Measurements from ENCODE around the gene LDOC1.
A peak's percentile ranks its signal among the peaks of the same experiment; 100 is the strongest.
"Not testable (repeated sequence)": the region's sequence is repeated elsewhere in the genome, so short reads cannot be mapped to it uniquely, and the experiment has no call there.

Gene LDOC1

DNA sequence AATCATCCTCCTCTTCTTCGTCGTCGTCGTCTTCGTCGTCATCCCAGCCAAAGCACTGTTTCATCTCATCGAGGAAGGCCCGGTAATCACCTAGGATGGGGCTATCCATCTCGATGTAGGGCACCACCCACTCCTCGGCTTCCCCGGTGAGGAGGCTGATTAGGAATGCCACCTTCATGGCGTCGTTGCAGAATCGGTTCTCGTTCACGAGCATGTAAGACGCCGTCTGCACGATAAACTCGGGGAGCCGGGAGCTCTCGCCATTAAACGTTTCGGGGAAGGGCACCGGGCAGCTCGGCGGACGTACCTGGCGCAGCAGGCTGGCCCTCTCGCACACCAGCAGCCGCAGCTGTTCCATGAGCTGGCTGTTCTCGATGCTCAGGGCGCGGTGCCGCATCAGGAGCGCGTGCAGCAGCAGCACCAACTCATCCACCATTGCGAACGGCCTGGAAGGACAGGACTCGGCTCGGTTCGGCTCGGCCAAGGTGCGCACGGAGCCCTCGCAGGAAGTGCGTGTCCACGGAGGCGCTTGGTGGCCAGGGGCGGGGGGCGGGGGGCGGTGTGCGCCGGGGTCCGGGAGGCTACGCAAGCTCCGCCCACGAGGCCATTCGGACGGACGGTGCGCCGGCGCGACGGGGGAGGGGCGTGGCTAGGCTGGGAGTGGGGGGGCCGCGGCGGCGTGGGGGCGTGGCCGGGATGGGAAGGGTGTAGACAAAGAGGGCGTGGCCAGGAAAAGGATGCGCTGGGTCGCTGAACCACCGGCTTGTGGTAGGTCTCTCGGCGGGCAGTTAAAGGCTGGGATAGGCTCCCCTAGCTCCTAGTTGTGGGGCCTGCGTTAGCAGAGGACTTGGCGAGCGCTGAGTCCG lies at the start of gene LDOC1:
Gene LDOC1, minus strand, starts transcription at position 544 of the 866 bp plus-strand sequence. Its CDS starts 108 bp downstream, at position 436.
- DNase-seq = peak; percentile 5 to 40 (median 26)

DNA sequence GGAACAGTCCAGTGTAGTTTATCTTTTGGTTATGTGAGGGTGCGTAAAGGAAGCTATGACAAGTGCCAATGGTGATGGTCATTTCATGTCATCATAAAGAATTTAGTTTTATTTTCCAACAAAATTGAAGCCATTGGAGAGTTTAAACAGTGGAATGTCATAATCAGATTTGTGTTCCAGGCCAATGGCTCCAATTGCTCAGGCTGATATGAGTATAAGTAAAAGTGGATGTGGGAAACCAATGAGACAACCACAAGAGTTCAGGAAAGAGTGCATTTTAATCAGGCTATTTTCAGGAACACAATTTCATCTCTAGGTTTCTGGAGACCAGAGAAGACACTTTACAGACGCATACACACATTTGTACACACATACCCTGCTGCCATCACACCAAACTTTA lies 44.7 kb upstream of the LDOC1 start:
- no peak for DNase-seq

DNA sequence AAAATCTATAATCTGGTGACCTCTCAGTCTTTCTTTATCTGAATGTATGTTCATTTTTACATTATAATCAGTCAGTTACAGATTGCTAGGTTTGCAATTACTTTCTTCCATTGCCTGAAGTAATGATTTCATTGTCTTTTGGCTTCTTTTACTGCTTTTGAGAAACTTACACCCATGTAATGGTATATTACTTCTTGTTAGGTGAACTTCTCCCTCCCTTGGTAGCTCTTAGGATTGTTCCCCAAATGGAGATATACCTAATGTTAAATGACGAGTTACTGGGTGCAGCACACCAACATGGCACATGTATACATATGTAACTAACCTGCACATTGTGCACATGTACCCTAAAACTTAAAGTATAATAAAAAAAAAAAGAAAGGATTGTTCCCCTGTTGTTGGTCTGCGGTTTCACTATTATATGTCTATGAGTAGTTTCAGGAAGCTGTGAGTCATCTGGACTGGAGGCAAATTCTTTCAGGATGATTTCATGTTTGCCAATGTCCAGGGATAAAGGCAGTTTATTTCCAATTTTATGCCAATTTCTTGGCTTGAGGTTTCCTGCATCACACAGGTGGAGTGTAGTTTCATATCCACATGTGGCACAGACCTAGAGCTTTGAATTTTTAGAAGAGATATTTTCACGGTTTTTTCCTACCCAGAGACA lies 43.5 kb upstream of the LDOC1 start:
- DNase-seq = no peak

DNA sequence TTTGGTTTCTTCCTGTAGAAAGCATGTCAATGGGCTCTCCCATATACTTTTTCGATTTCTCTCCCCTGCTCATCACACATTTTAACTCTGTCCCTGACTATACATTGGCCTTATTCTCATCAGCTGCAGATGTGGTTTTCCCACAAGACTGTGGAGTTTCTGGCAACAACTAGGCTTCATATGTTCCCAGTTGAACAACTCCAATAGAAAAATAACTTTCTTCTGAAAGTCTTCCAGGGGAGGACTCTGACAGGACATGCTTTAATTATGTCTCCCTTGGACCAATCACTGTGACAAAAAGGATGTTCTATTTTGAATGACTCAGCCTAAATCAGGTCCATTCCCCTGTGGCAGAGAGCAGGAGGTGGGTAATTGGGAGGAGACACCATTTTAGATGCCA lies 37.3 kb upstream of the LDOC1 start:
- DNase-seq = no peak

DNA sequence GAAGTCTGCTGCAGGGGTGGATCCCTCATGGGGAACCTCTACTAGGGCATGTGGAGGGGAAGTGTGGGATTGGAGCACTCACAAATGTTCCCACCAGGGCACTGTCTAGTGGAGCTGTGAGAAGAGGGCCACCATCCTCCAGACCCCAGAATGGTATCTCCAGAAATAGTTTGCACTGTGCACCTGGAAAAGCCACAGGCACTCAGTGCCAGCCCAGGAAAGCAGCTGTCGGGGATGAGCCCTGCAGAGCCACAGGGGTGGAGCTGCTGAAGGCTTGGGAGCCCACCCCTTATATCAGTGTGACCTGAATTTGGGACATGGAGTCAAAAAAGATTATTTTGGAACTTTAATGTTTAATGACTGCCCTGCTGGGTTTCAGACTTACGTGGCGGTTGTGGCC lies 25.0 kb upstream of the LDOC1 start:
- no peak for DNase-seq

DNA sequence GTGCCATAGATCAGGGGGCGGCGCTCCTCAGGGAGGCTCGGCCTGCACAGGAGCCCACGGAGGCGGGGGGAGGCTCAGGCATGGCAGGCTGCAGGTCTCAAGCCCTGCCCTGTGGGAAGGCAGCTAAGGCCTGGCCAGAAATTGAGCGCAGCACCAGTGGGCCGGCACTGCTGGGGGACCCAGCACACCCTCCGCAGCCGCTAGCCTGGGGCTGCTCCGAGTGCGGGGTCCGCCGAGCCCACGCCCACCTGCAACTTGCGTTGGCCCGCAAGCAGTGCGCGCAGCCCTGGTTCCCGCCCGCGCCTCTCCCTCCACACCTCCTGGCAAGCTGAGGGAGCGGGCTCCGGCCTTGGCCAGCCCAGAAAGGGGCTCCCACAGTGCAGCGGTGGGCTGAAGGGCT lies 11.6 kb upstream of the LDOC1 start:
- not testable (repeated sequence) for DNase-seq

DNA sequence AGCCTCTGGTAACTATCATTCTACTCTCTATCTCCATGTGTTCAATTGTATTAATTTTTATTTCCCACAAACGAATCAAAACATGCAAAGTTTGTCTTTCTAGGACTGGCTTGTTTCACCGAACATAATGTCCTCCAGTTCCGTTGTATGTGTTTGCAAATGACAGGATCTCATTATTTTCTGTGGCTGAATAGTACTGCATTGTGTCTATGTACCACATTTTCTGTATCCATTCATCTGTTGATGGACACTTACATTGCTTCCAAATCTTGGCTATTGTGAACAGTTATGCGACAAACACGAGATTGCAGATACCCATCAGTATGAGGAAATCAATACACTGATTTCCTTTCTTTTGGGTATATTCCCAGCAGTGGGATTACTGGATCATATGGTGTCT lies 8.4 kb upstream of the LDOC1 start:
- DNase-seq = no peak

DNA sequence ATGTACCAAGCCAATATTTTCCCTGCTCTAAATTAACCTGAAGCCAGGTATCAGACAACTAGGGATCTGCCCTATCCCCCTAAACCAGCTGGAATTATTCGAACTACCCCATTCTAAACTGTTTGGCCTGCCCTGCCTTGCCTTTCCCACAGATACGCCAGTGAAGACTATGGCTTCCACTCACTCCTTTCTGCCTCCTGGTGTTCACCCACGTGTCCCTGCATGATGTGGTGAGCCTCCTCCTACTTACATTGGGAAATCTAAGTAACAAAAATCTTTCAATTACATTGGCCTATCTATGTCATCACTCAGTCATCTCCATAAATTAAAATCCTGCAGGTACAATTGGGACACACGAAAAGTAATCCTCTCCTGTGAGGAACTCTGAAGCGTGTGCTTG lies 6.1 kb upstream of the LDOC1 start:
- no peak for DNase-seq

DNA sequence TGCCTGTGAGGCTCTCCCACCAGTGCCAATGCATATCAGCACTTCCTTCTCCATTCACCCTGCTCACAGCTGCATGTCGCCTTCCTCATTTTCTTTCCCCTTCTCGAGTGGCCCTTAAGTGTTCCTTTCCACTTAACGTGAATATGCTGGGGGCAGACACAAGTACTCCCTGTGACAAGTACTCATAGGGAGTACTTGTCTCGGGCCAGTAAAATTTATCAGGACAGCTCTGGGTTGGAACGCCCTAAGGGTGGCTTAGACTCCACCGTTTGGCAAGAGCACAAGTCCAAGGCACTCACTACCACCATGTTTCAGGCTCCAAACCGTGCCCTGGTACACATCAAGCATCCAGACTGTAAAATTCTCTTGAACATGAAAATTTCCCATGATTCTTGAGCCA lies 3.9 kb upstream of the LDOC1 start:
- DNase-seq = no peak

DNA sequence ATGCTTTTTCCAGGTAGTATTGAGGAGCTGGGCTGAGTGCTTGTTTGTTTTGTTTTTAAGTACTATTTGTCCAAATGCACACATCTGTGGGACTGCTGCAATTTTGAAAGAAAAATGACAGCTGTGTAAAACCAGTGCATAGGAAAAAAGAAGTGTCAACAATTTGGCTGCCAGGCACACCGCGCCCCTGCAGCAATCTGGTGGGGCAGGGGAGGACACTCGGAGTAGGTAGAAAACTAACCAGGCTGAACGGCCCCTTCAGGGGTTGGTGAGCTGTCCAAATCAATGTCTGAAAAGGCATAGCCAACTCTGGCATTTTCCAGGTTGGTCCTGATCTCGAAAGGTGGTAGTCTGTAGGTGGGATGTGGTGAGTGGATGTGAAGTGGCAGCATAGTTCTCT lies 1.1 kb downstream of the LDOC1 start:
- no peak for DNase-seq

DNA sequence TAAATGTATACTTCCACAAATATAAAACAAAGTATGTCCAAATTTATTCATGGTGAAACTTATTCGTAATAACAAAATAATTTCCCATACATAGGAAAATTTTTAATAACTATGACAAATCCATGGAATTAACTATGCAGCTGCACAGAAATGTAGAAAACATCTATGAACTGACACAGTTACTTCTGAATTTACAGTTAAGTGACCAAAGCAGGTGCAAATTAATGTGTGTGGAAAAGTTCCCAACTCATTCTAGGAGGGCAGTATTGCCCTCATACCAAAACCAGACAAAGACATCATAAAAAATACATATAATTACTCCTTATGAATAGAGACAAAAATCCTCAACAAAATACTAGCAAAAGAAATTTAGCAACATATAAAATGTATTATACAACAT lies 12.5 kb downstream of the LDOC1 start:
- no peak for DNase-seq

DNA sequence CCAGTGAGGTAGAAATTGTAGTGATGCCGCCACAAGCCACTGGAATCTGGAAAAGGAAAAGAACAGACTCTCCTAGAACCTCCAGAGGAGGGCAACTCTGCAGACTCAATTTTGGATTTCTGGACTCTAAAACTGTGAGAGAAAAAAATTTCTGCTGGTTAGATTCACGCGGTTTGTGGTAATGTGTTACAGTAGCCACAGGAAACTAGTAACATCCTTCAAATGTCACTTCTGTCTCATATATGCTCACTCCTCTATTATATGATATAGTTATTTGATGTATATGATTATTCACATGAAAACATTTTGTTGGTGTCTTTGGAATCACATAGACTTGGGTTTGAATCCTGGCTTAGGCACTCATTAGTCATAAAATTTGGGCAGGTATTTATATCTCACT lies 18.8 kb downstream of the LDOC1 start:
- DNase-seq = no peak

DNA sequence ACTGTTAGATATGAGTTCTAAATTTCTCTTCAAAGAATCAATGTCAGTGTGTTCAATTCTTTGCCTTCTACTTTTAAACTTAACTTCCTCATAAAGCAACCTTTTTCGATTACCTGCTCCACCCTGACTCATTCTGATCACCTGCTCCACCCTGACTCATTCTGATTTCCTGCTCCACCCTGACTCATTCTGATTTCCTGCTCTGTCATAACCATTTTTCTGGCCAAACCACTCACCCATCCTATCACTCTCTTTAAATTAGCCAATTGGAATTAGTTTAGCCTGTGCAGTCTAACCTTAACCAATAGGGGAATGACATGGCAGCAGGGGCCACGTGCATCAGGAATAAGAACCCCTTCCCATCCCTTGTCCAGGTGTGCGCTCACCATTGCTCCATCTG lies 21.7 kb downstream of the LDOC1 start:
- DNase-seq = not testable (repeated sequence)

DNA sequence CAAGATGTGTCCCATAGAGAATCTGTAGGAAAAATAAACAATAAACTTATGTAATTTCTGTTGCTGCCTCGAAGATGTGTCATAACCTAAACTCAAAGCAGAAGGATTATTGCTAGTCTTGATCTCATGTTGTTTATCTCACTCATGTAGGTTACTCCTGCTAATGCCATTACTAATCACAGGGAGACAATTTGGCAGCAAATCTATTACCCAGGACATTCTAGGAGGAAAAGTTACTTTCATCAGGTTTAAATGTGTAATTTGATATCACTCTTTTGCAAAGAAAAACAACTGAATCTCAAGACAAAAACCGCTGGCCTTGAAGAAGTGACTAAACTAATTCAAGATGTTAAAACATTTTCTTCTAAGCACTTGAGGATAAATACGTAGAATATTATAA lies 34.0 kb downstream of the LDOC1 start:
- DNase-seq = no peak

DNA sequence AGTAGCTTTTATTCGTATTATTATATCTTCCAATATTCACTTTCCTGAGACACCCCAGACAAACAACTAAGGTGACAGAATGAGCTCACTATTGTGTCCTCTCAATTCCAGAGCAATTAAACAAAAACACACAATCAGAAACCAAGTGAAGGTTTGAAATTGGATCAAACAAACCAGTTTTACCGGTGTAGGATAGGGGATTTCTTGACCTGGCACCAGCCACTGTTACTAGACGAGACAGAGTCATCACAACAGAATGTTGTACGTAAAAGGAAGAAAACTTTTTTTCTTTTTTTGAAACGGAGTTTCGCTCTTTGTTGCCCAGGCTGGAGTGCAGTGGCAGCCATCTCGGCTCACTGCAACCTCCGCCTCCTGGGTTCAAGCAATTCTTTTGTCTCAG lies 43.7 kb downstream of the LDOC1 start:
- DNase-seq = no peak

DNA sequence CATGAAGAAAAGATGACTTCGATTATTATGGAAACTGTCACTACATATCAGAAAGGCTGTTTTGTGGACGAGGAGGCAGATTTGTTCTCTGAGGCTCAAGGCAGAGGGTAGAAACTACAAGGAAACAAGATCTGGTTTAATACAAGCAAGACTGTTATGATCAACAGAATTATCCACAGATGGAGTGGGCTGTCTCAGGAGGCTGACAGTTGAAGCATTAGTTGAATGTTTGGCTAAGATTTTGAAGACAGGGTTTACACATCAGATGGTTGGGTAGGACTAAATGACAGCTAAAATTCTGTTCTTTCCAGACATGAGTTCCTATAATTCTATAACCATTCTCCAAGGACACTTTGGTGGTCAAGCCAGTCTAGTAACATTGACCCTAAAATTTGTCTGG lies 49.8 kb downstream of the LDOC1 start:
- no peak for DNase-seq

Measured in activated CD4-positive, CD25-positive, alpha-beta regulatory T cell (primary cell).